ENCODE results near the gene STS. TPM values are rescaled to one million over a fixed set of nuclear protein-coding genes. Genes with fewer than 3 reads are reported as not detected.

The STS gene
- total RNA-seq, 1 donor from 2014 or later: 1.6 TPM

DNA sequence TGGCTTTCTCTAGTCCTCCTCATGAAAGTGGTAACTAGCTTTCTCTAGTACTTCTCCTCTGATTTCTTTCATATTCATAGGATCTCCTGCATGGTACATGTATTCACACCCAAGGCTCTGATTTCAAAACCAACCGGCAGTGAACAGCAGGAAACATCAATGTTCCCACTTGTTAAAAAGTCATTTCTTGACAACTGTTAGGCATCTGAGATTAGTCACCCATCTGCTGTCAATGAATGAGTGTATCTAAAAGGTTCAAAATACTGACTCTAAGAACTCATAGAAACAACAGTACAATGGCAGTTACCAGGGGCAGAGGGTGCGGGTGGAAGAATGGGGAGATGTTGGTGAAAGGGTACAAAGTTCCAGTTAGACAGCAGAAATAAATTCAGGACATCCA, 31.9 kb downstream of the STS start:
- no peak for ATAC-seq

DNA sequence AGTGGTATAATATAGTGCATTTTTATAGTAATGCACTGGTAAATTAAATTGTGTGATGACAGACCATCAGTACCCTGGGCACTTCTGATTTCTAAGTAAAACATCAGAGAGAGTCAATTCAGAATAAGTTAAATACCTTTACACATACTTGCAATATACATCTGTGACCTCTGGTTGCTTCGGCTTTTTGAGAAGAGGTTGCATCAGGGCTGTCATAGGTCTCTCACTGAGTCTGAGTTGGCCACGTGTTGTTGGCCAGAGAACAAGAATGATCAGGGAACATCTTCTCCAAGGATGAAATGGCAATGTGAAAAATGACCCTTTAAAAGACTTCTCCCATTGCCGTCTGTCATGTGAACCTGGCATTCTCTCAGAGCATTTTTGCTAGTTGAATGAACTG, 37.3 kb downstream of the STS start:
- no peak for ATAC-seq

DNA sequence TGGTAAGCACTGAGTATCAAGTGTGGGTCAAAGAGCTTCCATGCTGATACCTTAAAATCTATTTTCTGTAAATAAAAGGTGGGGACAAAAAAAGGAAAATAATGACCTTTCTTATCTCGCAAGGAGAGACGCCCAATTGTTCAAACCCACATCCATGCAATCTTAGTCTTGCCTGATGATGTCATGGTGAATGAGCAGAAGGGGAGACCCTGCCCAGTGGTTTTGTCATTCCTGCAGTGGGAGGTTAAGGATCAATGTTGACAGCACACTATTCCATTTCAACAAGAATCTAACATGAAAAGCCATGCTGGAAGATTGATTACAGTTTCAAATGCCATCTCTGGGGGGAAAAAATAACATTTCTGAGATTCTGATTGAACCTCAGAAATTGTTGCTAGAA, 41.2 kb downstream of the STS start:
- no peak for ATAC-seq

DNA sequence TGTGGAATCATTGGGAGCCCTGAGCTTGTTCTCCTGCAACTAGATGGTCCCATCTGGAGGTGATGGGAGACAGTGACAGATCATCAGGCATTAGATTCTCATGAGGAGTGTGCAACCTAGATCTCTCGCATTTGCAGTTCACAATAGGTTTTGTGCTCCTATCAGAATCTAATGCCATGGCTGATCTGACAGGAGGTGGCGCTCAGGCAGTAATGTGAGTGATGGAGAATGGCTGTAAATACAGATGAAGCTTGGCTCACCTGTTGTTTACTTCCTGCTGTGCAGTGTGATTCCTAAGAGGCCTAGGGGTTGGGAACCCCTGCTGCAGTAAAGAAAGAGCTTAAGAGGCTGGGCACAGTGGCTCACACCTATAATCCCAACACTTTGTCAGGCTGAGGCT, 42.6 kb downstream of the STS start:
- ATAC-seq: no peak

DNA sequence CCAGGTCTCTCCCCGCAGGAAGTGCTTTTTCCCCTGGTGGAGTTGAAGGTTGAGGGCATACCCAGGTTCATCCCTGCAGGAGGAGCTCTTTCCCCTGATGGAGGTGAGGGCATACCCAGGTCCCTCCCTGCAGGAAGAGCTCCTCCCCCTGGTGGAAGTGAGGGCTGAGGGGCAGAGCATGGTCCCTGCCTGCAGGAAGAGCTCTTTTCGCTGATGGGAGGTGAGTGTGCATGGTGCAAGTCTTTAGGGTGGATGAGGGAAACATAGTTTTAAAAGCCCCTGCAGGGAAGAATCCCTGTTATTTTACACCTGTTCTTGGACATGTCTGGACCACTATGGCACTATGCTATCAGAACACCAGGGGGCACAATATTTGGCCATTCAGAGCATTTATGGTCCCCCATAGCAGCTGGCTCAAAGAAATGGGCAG, 44.2 kb downstream of the STS start:
- peak; percentile 10 for ATAC-seq

DNA sequence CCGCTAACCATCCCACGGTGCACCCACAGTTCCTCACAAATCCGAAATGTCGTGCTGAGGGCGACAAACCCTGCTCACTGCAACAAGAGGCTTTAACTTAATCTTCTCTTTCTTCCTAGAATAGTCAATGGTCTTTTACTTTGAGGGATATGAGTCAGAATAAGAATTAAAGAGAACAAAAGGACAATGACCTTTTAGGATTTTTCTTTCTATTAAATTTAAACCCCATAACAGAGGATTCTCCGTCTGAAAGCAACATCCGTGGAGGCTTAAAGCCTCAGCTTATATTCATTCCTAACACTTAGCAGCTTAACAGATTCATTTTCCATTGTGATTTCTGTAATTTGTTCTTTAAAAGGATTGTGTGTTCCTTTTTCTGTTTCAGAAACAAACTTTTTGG, 45.4 kb downstream of the STS start:
- ATAC-seq: no peak

DNA sequence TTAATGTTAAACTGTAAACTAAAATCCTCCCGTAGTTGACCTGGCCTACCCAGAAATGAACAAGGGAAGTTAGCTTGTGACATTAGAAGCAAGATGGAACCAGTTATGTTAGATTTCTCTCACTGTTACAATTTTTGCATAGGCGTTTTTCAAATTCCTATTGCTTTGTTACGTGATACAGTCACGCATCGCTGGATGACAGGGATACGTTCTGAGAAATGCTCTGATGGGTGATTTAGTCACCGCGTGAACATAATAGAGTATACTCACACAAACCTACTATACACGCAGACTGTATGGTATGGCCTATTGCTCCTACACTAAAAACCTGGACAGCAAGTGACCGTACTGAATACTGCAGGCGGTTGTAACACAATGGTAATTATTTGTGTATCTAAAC, 47.1 kb downstream of the STS start:
- ATAC-seq: no peak

Other genes with a start within 250 kb of the STS start
- 13.9 TPM for gene PUDP, start 441 bp downstream of the STS start, total RNA-seq

Measured in esophagus mucosa (tissue), 1 donor.